ENCODE measurements around the gene CHI3L1. TPM values are rescaled to one million over a fixed set of nuclear protein-coding genes. Genes with fewer than 3 reads are reported as not detected.

Gene CHI3L1
- total RNA-seq, 3 donors from 2014 or later = 14.2 to 638 (median 426) TPM

DNA sequence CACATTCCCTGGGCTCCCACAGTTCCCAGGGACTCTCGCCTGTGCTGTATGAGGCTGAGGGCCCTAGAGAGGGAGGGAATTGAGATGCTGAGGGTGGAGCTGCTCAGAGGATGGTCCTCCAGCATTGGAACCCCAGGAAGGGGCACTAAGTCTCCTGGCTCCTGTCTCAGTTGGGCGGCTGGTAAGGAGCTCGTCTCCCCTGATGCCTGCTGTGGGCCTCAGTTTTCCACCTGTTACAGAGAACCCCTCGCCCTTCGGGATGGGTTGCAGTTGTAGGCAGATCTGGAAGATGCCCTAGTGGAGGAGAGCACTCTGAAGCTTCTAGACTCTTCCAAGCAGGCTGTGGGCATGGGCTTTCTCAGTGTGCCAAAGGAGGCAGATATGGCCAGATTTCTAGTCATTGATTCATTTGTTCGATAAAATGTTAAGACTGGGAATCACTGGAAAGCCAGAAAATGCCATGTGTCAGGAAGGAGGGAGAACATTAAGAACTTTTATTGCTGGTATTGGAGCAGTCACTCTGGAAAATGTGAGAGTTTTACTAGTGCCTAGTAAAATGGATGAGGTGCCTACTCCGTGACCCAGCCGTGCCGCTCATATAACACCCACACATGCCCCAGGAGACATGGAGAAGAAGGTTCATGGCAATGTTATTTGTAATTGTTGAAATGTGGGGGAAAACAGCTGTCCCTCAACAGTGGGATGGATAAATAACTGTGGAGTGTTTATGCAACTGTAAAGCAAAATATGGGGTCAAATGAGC, 10.1 kb downstream of the CHI3L1 start:
- intact Hi-C loops (cut with DNase I; ENCODE audit: low total_unique reads) = no loop called here

DNA sequence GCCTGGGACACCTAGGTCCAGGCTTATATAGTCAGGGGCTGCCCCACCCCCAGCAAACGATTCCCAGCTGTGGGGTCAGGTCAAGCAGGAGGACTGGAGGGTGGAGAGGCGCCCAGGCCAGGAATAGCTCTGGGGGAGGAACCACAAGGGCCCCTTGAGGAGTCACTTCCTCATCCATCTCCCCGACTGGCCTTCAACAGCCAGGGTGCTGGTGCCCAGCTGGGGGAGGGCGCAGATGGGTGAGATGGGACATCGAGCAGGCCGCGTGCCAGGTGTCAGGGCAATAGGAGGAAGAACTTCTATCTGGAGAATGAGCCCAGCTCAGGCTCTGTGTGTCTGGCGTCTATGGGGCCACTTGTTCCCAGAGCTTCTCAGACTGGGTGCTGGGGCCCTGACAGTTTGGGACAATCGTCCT, 10.7 kb downstream of the CHI3L1 start:
- TF ChIP-seq POLR2AphosphoS5 (IDR thresholded peaks at IDR 0.05) = no peak
- TF ChIP-seq POLR2A (IDR thresholded peaks at IDR 0.05) = no peak
- TF ChIP-seq, protein P1, sequence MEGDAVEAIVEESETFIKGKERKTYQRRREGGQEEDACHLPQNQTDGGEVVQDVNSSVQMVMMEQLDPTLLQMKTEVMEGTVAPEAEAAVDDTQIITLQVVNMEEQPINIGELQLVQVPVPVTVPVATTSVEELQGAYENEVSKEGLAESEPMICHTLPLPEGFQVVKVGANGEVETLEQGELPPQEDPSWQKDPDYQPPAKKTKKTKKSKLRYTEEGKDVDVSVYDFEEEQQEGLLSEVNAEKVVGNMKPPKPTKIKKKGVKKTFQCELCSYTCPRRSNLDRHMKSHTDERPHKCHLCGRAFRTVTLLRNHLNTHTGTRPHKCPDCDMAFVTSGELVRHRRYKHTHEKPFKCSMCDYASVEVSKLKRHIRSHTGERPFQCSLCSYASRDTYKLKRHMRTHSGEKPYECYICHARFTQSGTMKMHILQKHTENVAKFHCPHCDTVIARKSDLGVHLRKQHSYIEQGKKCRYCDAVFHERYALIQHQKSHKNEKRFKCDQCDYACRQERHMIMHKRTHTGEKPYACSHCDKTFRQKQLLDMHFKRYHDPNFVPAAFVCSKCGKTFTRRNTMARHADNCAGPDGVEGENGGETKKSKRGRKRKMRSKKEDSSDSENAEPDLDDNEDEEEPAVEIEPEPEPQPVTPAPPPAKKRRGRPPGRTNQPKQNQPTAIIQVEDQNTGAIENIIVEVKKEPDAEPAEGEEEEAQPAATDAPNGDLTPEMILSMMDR (IDR thresholded peaks at IDR 0.05) = no peak
- no peaks in the 10 kb centered on the region for H3K36me3 ChIP-seq
- intact Hi-C loops (cut with DNase I; ENCODE audit: low total_unique reads) = no loop called here
- no peak overlapping the region for H3K4me3 ChIP-seq
- H3K9me3 ChIP-seq = no peaks in the 10 kb centered on the region
- DNase-seq (ENCODE audit: low spot score in 2 of 2) = peak in 1 of 2 donors; percentile 45
- no peaks in the 10 kb centered on the region for H3K4me1 ChIP-seq
- H3K27me3 ChIP-seq = no peaks in the 10 kb centered on the region
- H3K27ac ChIP-seq = no peak overlapping the region

More for the DNA sequence above, 10.1 kb downstream of the CHI3L1 start:
- Histone ChIP-seq H3K4me3 (no peak overlapping the region), H3K27ac (no peak overlapping the region), H3K4me1 (no peaks in the 10 kb centered on the region), H3K9me3 (no peaks in the 10 kb centered on the region), H3K36me3 (no peaks in the 10 kb centered on the region), H3K27me3 (no peaks in the 10 kb centered on the region)
- no peak for TF ChIP-seq POLR2A (IDR thresholded peaks at IDR 0.05)
- TF ChIP-seq, protein P1 (IDR thresholded peaks at IDR 0.05) = no peak
- no peak for TF ChIP-seq POLR2AphosphoS5 (IDR thresholded peaks at IDR 0.05)
- peak in 1 of 2 donors; percentile 9 for DNase-seq (ENCODE audit: low spot score in 2 of 2)

DNA sequence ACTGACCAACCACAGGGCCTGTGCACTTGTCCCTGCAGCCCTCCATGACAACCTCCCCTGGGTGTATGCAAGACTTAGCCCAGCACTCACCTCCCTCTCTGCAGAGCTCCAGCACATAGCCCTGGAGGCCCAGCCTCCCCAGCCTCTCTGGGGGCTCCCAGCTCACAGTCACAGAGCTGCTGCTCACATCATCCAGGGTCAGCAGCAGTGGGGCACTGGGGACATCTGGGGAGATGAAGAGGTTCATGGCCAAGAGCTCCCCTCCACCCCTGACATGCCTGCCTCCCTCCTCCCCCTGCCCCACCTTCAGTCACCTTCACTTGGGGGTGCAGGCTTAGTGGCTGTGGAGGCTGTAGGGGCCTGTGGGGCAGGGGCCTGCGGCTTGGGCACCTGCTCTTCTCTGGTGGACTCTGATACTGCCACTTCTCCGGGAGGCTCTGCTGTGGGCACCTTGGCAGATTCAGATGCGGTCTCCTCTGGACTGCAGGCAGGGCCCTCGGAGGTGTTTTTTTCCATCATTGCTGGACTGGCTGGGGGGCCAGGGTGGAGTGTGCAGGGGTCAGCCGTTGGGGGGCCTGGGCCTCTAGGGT, 11.2 kb downstream of the CHI3L1 start, which contains the start of gene MYBPH:
TSS of gene MYBPH (minus strand) at position 590 of the 590 bp plus-strand sequence. CDS start at position 519, 71 bp downstream.
- no peaks in the 10 kb centered on the region for H3K27me3 ChIP-seq
- intact Hi-C loops (cut with DNase I; ENCODE audit: low total_unique reads) = no loop called here
- H3K36me3 ChIP-seq = no peaks in the 10 kb centered on the region
- H3K27ac ChIP-seq = no peak within 1 kb of the TSS
- no peak within 1 kb of the TSS for H3K4me3 ChIP-seq
- H3K4me1 ChIP-seq = no peaks in the 10 kb centered on the region
- TF ChIP-seq, protein P1 (IDR thresholded peaks at IDR 0.05) = no peak
- TF ChIP-seq POLR2AphosphoS5 (IDR thresholded peaks at IDR 0.05) (no peak), POLR2A (IDR thresholded peaks at IDR 0.05) (no peak)
- H3K9me3 ChIP-seq = no peaks in the 10 kb centered on the region
- DNase-seq (ENCODE audit: low spot score in 2 of 2) = peak in 1 of 2 donors; percentile 30

DNA sequence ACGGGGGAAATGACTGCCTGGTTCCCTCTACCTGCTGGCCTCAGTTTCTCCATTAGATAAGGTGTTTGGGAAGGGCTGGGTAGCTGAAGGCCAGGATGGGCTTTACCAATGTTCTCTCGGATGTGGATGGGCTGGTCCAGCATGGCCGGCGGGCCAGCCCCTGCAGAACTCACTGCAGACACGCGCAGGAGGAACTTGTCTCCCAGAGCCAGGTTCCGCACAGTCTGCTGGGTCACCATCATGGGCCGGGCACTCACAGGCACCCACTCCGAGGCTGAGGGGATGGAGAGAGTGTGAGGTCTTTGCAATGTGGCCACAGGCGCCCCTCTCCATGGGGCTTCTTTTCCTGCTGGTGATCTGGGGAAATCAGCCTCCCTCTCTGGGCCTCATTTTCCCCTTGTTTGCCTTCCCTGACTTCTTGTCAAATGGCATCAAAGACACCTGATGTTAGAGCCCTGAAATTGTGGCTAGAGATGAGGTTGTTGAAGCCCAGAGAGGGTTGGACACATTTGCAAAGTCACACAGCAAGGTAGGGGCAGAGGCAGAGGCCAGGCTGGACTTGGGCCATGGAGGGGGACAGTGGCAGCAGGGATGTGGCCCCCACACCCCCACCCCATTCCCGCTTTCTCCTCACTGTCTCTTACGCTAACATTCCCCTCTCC, 12.0 kb downstream of the CHI3L1 start:
- Histone ChIP-seq H3K27ac (no peak overlapping the region), H3K4me3 (no peak overlapping the region), H3K9me3 (no peaks in the 10 kb centered on the region), H3K27me3 (no peaks in the 10 kb centered on the region), H3K36me3 (no peaks in the 10 kb centered on the region), H3K4me1 (no peaks in the 10 kb centered on the region)
- TF ChIP-seq, protein P1 (IDR thresholded peaks at IDR 0.05) = no peak
- TF ChIP-seq POLR2AphosphoS5 (IDR thresholded peaks at IDR 0.05) (no peak), POLR2A (IDR thresholded peaks at IDR 0.05) (no peak)
- intact Hi-C loops (cut with DNase I; ENCODE audit: low total_unique reads) = no loop called here
- peak in 1 of 2 donors; percentile 36 for DNase-seq (ENCODE audit: low spot score in 2 of 2)
